ENCODE measurements around the gene LCLAT1. TPM values are rescaled to one million over a fixed set of nuclear protein-coding genes. Genes with fewer than 3 reads are reported as not detected.
"Not testable (repeated sequence)": the region's sequence is repeated elsewhere in the genome, so short reads cannot be mapped to it uniquely, and the experiment has no call there.

The LCLAT1 gene
- total RNA-seq, 2 donors from 2014 or later, result 14.8 to 43.9 TPM

DNA sequence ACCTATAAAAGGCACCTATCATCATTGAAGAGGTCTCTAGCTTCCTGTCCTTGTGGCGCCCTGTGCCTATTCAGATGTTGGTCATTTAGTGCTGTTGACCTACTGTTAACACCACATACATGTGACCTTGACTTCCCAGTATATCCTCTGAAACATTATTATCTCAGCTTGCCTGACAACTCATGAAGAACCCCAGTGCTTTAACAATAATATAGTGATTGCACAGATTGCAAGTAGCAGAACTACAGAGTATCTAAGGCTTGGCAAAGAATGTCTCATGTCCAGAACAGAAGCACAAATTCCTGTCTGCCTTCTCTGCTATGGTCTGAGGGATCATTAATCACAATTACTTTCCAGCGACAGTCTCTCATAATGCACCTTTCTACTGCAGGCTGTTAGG is 165.3 kb downstream of the LCLAT1 start:
- no peak overlapping the region for H3K4me3 ChIP-seq
- H3K9me3 ChIP-seq, result no peaks in the 10 kb centered on the region
- H3K27ac ChIP-seq, result no peak overlapping the region
- H3K4me1 ChIP-seq (ENCODE audit: control insufficient read depth in 1 of 2, low read depth in 2 of 2), result peaks cover 0 to 4% of the 10 kb centered on the region in 2 donors
- no peak for DNase-seq (ENCODE audit: low spot score)
- no peak for TF ChIP-seq CTCF (IDR thresholded peaks at IDR 0.05)
- no peak for ATAC-seq (ENCODE audit: insufficient number of reproducible peaks, low FRiP score, low read depth)
- H3K36me3 ChIP-seq, result no peaks in the 10 kb centered on the region
- H3K27me3 ChIP-seq (replicated peaks; ENCODE audit: insufficient read depth), result no peaks in the 10 kb centered on the region

DNA sequence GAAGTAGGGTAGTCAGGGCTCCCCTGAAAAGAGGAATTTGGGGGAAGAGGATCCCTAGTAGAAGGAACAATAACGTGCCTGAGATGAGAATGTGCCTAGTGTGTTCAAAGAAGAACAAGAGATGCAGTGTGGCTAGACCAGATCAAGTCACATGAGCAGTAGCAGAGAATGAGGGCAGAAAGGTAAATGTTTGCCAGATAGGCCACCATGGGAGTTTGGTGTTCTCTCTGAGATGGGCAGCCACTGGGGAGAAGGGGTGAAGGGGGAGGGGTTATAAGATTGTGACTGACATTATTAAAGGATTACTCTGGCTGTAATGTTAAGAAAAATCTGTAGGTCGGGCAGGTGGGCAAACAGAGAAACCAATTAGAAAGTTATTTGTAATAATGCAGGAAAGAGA is 166.0 kb downstream of the LCLAT1 start:
- DNase-seq (ENCODE audit: low spot score), result no peak
- Histone ChIP-seq H3K9me3 (no peaks in the 10 kb centered on the region), H3K4me1 (ENCODE audit: control insufficient read depth in 1 of 2, low read depth in 2 of 2) (peaks cover 0 to 4% of the 10 kb centered on the region in 2 donors), H3K27ac (no peak overlapping the region), H3K36me3 (no peaks in the 10 kb centered on the region), H3K27me3 (replicated peaks; ENCODE audit: insufficient read depth) (no peaks in the 10 kb centered on the region), H3K4me3 (no peak overlapping the region)
- ATAC-seq (ENCODE audit: insufficient number of reproducible peaks, low FRiP score, low read depth), result no peak
- TF ChIP-seq CTCF (IDR thresholded peaks at IDR 0.05), result no peak

- not testable (repeated sequence) for DNase-seq (ENCODE audit: low spot score); H3K4me3 ChIP-seq; H3K27me3 ChIP-seq (replicated peaks; ENCODE audit: insufficient read depth); ATAC-seq (ENCODE audit: insufficient number of reproducible peaks, low FRiP score, low read depth); H3K27ac ChIP-seq; H3K36me3 ChIP-seq; H3K9me3 ChIP-seq; H3K4me1 ChIP-seq (ENCODE audit: control insufficient read depth in 1 of 2, low read depth in 2 of 2)
These were observed 167.2 kb downstream of the LCLAT1 start for GRCh38 chr2:30614227-30614626.

- Histone ChIP-seq H3K9me3 (no peaks in the 10 kb centered on the region), H3K4me1 (ENCODE audit: control insufficient read depth in 1 of 2, low read depth in 2 of 2) (peaks cover 0 to 4% of the 10 kb centered on the region in 2 donors), H3K4me3 (no peak overlapping the region), H3K27me3 (replicated peaks; ENCODE audit: insufficient read depth) (no peaks in the 10 kb centered on the region), H3K27ac (no peak overlapping the region), H3K36me3 (no peaks in the 10 kb centered on the region)
- no peak for TF ChIP-seq CTCF (IDR thresholded peaks at IDR 0.05)
- DNase-seq (ENCODE audit: low spot score), result no peak
- no peak for ATAC-seq (ENCODE audit: insufficient number of reproducible peaks, low FRiP score, low read depth)
These were observed 168.9 kb downstream of the LCLAT1 start for GRCh38 chr2:30615926-30616325.

DNA sequence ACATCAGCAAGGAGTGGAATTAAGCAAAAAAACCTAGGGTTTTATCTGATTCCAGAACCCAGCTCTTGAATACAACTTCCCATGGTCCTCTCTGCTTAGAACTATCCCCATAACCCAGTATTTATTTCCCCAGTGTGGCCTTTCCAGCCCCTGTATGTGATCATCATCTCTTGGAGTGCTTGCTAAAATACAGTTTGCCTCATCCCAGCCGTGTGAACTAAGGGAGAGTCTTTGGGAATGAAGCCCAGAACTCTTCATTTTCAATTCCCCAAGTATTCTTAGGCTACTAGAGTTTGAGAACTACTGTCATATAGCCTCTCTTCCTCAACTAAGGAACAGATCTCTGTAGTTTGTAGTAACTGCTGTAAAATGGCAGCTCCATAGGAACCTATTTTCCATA is 173.1 kb downstream of the LCLAT1 start:
- H3K4me3 ChIP-seq, result no peak overlapping the region
- no peaks in the 10 kb centered on the region for H3K27me3 ChIP-seq (replicated peaks; ENCODE audit: insufficient read depth)
- no peaks in the 10 kb centered on the region for H3K36me3 ChIP-seq
- no peak for TF ChIP-seq CTCF (IDR thresholded peaks at IDR 0.05)
- H3K4me1 ChIP-seq (ENCODE audit: control insufficient read depth in 1 of 2, low read depth in 2 of 2), result no peaks in the 10 kb centered on the region
- H3K27ac ChIP-seq, result no peak overlapping the region
- no peak for ATAC-seq (ENCODE audit: insufficient number of reproducible peaks, low FRiP score, low read depth)
- DNase-seq (ENCODE audit: low spot score), result no peak
- H3K9me3 ChIP-seq, result no peaks in the 10 kb centered on the region

DNA sequence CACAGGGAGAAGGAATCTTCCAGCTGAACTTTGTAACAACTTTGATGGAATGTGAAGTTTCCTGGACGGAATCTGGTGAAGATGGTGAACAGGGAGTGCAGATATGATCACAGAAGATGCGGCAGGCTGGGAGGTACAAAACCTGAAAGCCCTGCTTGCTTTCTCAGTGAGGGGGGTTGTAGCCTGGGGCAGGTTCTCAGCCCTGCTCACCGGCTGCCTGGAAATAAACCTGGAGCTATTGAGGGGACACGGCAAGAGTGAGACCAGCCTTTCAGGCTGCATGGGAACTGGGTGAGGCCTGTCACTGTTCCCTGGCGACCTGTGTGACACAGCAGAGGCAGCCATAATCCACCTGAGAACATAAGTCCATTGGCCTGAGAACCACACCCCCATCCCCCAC is 174.8 kb downstream of the LCLAT1 start:
- Histone ChIP-seq H3K4me3 (no peak overlapping the region), H3K27me3 (replicated peaks; ENCODE audit: insufficient read depth) (no peaks in the 10 kb centered on the region), H3K9me3 (no peaks in the 10 kb centered on the region), H3K4me1 (ENCODE audit: control insufficient read depth in 1 of 2, low read depth in 2 of 2) (no peaks in the 10 kb centered on the region), H3K27ac (no peak overlapping the region), H3K36me3 (no peaks in the 10 kb centered on the region)
- TF ChIP-seq CTCF (IDR thresholded peaks at IDR 0.05), result no peak
- DNase-seq (ENCODE audit: low spot score), result no peak
- ATAC-seq (ENCODE audit: insufficient number of reproducible peaks, low FRiP score, low read depth), result no peak
